ENCODE measurements around the gene MAGI1.

GRCh38 chr3:65930648-65931047, 108.1 kb downstream of the MAGI1 start:
- TF ChIP-seq, protein P1, sequence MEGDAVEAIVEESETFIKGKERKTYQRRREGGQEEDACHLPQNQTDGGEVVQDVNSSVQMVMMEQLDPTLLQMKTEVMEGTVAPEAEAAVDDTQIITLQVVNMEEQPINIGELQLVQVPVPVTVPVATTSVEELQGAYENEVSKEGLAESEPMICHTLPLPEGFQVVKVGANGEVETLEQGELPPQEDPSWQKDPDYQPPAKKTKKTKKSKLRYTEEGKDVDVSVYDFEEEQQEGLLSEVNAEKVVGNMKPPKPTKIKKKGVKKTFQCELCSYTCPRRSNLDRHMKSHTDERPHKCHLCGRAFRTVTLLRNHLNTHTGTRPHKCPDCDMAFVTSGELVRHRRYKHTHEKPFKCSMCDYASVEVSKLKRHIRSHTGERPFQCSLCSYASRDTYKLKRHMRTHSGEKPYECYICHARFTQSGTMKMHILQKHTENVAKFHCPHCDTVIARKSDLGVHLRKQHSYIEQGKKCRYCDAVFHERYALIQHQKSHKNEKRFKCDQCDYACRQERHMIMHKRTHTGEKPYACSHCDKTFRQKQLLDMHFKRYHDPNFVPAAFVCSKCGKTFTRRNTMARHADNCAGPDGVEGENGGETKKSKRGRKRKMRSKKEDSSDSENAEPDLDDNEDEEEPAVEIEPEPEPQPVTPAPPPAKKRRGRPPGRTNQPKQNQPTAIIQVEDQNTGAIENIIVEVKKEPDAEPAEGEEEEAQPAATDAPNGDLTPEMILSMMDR (IDR thresholded peaks at IDR 0.05) = no peak
- no peak for TF ChIP-seq POLR2A (IDR thresholded peaks at IDR 0.05)
- no peak for TF ChIP-seq POLR2AphosphoS5 (IDR thresholded peaks at IDR 0.05)

Measured in prostate gland (tissue), 2 donors.